Activated CD8-positive, alpha-beta memory T cell treated with anti-CD3 and anti-CD28 coated beads for 24 hours (primary cell): ENCODE measurements around the gene REEP3.

Experiments
- DNase-seq: peaks from one replicate; pipeline ENCODE4 v3.0.0-alpha.2; 2020

REEP3 gene

DNA sequence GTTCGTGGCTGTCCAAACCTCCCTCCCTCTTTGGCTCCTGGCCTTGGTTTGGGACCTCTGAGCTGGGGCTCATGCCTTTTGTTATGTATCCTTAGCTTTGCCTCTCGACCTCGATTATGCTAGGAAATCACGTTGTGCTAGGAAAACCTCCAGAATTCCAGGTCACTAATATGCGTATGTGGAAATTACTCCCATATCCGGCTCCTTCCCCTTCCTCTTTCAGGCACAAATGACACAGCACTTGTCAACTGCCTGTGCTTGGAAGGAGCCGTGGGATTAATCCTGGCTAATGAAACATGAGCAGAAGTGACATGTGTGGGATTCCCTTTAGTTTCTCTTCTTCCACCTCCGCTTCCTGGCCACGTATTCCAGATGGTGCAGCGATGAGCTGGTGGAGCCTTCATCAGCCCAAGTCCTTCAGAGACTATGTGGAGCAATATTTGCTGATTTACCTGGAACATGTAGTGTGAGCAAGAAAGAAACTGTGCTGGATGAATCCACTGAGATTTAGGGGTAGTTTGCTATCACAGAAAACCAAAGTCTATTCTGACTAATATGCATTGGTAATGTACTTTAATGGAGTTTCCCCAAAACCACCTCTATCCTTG, 149.2 kb downstream of the REEP3 start:
- DNase-seq, result no peak

DNA sequence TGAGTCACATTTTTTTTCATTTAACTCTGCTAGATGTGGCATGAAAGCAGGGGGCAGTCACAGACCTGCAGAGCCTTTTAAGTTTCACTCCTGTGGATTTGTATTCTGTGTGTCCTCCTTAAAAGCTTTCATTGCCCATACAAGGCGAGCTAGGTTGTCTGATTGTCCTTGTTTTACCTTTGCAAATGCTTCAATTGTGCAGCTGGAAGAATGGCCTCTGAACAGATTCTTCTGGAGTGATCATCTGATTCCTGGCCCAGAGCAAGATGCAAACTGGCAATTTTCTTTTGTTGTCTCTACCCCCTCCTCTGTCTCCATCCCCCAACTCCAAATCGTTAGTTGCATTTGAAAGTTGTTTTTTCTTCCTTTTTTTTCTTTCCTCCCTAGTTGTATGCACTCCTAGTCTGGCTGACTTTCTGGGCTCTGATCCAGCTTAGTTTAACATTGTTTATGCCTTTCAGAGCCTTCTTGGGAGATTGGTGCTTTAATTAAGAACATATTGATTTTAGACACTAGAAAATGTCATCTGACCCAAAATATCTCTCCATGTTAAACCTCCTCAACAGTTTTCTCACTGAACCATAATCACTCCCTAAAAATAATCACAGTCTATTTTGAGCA, 150.2 kb downstream of the REEP3 start:
- no peak for DNase-seq

DNA sequence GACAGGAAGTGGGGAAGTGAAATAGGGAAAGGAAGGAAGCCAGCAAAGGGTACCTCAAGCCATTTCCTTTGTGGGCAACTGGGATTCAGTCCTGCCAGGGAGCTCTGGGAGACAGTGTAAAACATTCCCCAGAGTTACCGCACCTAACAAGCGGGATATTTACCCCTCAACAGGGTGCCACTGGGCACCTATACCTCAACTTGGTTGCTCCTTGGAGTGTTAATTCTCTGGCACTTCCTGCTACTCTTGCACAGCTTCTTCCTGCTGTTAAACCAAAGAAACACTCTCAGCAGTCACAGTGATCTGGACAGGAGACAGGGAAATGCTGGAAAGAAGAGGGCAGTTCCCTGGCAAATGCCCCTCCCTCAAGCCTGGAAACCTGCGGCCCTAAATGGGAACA, 151.3 kb downstream of the REEP3 start:
- DNase-seq, result no peak

DNA sequence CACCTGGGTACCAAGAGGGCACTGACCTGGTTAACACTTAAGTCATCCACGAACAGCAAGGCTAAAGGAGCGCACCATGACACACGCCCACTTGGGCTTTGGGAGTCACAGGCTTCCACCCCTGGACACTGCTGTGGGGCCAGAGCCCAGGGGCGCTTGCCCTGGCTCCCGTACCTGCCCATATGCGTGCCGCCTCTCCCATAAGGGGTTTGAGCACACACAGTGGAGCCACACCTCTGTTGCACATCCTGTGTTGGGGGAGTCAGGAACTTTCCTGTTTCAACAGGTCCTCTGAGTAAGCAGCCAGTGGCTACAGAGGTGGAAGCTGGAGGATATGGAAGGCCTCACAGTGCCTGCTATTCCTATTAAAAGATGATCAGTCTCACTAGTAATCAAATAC, 152.0 kb downstream of the REEP3 start:
- DNase-seq, result no peak

DNA sequence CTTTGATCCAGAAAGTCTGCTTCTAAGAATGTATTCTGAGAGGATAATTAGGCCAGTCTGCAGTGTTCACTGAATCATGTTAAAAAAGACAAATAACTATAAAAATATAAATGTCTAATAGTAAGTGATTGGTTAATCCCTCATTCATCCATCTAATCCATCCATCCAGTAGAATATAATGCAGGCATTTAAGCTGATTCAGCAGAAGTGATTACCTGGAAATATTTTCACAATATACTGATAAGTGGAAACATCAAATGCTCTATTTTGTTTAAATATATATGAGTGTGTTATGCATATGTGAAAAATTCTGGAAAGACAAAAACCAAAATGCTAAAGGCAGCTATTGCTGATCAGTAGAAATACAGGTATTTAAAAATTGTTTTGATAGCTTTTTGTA, 152.6 kb downstream of the REEP3 start:
- no peak for DNase-seq
